NCI-H1048 (cell line): Measurements from ENCODE around the gene ANTXRL.
"Not testable (repeated sequence)": the region's sequence is repeated elsewhere in the genome, so short reads cannot be mapped to it uniquely, and the experiment has no call there.

ENCODE experiments used
- DNase-seq: peaks from one replicate; lab custom pipeline; 2025; lab: John Stamatoyannopoulos, UW

The ANTXRL gene

GRCh38 chr10:46308113-46308415 lies 21.3 kb downstream of the ANTXRL start:
- no peak for DNase-seq

- DNase-seq, result no peak
These were observed 22.1 kb downstream of the ANTXRL start for GRCh38 chr10:46308666-46309450.

- DNase-seq, result no peak
These were observed 22.8 kb downstream of the ANTXRL start for GRCh38 chr10:46309511-46310142.

GRCh38 chr10:46310143-46310514 lies 23.3 kb downstream of the ANTXRL start:
- no peak for DNase-seq

- DNase-seq, result no peak
These were observed 24.1 kb downstream of the ANTXRL start for GRCh38 chr10:46310851-46311250.

GRCh38 chr10:46311501-46311951 lies 24.7 kb downstream of the ANTXRL start:
- DNase-seq, result no peak

- not testable (repeated sequence) for DNase-seq
These were observed 25.2 kb downstream of the ANTXRL start for GRCh38 chr10:46311961-46312431.

GRCh38 chr10:46312953-46313352 lies 26.2 kb downstream of the ANTXRL start:
- no peak for DNase-seq

GRCh38 chr10:46314071-46314470 lies 27.3 kb downstream of the ANTXRL start:
- no peak for DNase-seq

- not testable (repeated sequence) for DNase-seq
These were observed 28.5 kb downstream of the ANTXRL start for GRCh38 chr10:46315071-46315860.

GRCh38 chr10:46317370-46317769 lies 30.6 kb downstream of the ANTXRL start:
- DNase-seq, result no peak

- DNase-seq, result no peak
These were observed 31.1 kb downstream of the ANTXRL start for GRCh38 chr10:46317889-46318288.

- no peak for DNase-seq
These were observed 32.0 kb downstream of the ANTXRL start for GRCh38 chr10:46318799-46319198.

- no peak for DNase-seq
These were observed 32.6 kb downstream of the ANTXRL start for GRCh38 chr10:46319389-46319788.

GRCh38 chr10:46321770-46322169 lies 35.0 kb downstream of the ANTXRL start:
- no peak for DNase-seq

- DNase-seq, result no peak
These were observed 36.4 kb downstream of the ANTXRL start for GRCh38 chr10:46323176-46323575.

GRCh38 chr10:46325021-46325420 lies 38.2 kb downstream of the ANTXRL start:
- no peak for DNase-seq

GRCh38 chr10:46326066-46326465 lies 39.3 kb downstream of the ANTXRL start:
- DNase-seq, result no peak

GRCh38 chr10:46326971-46327370 lies 40.2 kb downstream of the ANTXRL start:
- DNase-seq, result no peak

GRCh38 chr10:46327685-46328084 lies 40.9 kb downstream of the ANTXRL start:
- no peak for DNase-seq

- no peak for DNase-seq
These were observed 42.3 kb downstream of the ANTXRL start for GRCh38 chr10:46328853-46329689.

- no peak for DNase-seq
These were observed 42.9 kb downstream of the ANTXRL start for GRCh38 chr10:46329690-46330016.
